Cardiac fibroblast (primary cell): Measurements from ENCODE around the gene RIC1.
A peak's percentile ranks its signal among the peaks of the same experiment; 100 is the strongest.
"Not testable (repeated sequence)": the region's sequence is repeated elsewhere in the genome, so short reads cannot be mapped to it uniquely, and the experiment has no call there.

Source experiments
- DNase-seq, 2 donors: peaks; one replicate each; pipeline versions ENCODE4 v3.0.0 to v3.0.0-alpha.2; 2010; ENCODE audit warnings: low read depth in 2 of 2
- H3K4me3 ChIP-seq, 2 donors: replicated peaks in 1 of 2; 1 replicate in 1 of 2; 2 replicates in 1 of 2; pipeline ENCODE4 v1.5.1; 2011; ENCODE audit warnings: low read depth in 2 of 2, low read length in 2 of 2, mild to moderate bottlenecking in 2 of 2, moderate library complexity in 1 of 2
- TF ChIP-seq, protein P1 (sequence below): IDR thresholded peaks from one replicate; pipeline ENCODE4 v1.5.1; 2011; ENCODE audit warnings: low read depth, mild to moderate bottlenecking, low read length, inconsistent platforms

The RIC1 gene

DNA sequence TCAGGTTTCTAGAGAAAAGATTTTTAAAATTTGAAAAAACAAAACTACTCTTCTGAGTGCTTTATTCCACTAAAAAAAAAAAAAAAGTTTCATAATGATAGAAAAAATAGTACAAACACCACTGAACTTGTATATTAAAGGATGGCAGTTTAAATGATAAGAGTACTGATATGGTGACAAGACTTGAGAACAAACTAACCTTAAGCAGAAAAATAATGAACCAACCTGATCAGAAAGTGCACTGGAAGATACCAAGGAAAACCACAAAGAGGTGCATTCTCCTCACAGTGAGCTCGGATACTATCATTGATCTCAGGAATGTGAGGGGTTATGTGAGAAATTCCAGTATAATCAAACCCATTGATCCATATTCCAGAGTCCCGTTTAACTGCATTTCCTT lies 169.7 kb downstream of the RIC1 start:
- TF ChIP-seq, protein P1, sequence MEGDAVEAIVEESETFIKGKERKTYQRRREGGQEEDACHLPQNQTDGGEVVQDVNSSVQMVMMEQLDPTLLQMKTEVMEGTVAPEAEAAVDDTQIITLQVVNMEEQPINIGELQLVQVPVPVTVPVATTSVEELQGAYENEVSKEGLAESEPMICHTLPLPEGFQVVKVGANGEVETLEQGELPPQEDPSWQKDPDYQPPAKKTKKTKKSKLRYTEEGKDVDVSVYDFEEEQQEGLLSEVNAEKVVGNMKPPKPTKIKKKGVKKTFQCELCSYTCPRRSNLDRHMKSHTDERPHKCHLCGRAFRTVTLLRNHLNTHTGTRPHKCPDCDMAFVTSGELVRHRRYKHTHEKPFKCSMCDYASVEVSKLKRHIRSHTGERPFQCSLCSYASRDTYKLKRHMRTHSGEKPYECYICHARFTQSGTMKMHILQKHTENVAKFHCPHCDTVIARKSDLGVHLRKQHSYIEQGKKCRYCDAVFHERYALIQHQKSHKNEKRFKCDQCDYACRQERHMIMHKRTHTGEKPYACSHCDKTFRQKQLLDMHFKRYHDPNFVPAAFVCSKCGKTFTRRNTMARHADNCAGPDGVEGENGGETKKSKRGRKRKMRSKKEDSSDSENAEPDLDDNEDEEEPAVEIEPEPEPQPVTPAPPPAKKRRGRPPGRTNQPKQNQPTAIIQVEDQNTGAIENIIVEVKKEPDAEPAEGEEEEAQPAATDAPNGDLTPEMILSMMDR = no peak
- DNase-seq = no peak
- no peak overlapping the region for H3K4me3 ChIP-seq

DNA sequence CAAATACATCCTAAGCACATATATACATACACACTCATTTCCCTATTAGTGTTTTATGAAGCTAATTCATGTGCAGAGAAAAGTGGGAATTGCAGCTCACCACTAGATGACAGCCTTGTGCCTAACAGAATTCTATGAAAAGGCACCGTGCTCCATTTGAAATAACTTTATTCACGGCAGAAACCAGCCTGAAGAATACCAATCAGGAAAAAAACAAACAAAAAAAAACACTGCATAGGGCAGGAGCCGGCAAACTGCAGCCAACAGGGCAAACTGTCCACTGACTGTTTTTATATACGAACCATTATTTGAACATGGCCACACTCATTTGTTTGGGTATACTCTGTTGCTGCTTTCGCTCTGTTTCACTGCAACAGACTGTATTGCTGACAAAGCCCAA lies 170.4 kb downstream of the RIC1 start:
- TF ChIP-seq, protein P1 = peak; percentile 85
- H3K4me3 ChIP-seq = no peak overlapping the region
- peak; percentile 73 to 75 for DNase-seq

DNA sequence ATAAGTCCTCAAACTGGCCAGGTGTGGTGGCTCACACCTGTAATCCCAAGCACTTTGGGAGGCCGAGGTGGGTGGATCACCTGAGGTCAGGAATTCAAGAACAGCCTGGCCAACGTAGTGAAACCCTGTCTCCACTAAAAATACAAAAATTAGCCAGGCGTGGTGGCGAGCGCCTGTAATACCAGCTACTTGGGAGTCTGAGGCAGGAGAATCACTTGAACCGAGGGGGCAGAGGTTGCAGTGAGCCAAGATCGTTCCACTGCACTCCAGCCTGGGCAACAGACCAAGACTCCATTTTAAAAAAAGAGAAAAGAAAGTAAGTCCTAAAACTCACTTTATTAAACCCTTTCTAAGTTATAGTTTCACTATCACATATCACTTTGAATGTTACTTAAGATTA lies 171.5 kb downstream of the RIC1 start:
- DNase-seq, H3K4me3 ChIP-seq: not testable (repeated sequence)

DNA sequence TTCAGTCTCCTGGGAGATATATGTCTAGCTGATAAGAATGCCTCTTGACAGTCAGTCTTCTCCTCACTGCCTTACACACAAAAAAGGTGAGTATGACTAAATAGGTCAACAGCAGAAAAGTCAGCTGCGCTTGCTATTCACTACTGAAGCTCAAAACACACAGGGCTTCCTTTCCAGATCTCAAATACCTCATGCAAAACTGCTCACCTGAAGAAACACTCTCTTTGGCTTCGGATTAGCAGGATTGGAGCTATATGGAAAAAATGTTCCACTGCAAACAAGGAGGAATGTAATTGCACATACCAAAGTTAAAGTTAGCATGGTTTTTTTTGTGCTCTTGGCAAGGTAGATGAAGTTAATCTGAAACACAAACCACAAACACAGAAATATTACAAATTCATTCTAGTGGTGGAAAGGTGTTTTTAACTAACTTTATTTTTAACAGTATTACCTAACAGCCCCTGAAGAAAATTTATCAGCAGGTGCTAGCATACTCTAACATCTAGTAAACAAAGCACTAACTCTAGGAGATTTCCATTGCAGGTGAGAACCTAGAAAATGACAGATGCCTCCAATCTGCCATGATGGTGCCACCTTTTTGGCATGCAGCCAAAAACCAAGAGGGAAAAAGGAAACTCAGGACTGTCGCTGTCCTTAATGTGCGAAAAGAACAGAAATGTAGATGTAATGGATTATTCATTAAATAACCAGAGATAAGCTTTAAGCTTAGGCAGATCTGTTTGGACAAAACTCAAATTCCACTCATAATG lies 172.2 kb downstream of the RIC1 start:
- peak; percentile 19 to 25 for DNase-seq
- H3K4me3 ChIP-seq = no peak overlapping the region
- TF ChIP-seq, protein P1 = no peak

DNA sequence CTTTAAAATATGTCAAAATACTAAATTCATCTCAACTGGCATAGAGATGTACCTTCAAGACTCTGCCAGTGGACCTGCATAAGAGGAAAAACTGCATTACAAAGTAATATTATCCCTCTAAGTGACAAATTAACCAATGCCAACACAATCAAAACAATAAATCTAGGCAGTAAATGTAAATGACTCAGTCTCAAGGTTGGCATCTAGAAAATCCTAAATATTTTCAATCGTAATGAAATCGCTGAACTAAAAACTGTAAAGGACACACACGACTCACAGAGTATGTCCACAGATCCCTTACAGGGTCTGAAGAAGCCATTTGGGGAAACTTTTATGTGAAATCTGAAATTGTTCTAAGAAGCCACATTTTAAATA lies 172.8 kb downstream of the RIC1 start:
- DNase-seq = no peak
- TF ChIP-seq, protein P1 = no peak
- no peak overlapping the region for H3K4me3 ChIP-seq

DNA sequence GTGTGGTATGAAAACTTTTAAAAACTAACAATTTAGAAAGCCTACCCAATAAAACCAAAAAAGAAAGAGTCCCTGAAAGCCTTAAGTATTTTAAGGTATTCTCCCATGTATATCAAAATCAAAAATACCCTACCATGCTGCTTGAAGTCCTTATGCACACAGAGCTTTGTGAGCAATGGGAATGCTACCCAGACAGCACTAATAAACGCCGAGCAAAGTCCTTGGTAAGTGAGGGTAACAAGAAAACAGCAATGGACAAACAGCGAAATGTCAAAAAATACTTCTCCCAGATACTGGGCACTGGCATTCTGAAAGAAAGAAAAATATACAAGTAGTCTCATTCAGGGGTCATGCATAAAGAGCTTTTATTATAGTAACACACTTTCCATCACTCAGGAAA lies 176.6 kb downstream of the RIC1 start:
- H3K4me3 ChIP-seq = no peak overlapping the region
- no peak for DNase-seq
- TF ChIP-seq, protein P1 = no peak

DNA sequence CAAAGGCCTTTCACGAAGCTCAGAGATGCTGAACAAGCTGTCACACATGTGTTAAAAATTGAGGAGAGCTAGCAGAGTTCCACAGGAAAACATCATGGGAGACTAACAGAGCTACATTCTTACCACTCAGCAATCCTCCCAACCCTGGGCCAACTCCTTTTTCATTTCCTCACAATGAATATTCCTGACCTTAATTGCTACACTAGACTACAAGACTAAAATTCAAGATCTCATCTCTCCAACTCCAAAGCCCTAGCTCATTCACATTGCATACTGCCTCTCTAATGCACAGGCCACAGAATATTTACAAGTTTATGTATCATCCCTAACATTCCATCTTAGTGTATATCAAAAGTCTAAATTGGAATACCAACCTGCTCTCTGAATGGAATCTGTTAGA lies 182.8 kb downstream of the RIC1 start:
- no peak for DNase-seq
- TF ChIP-seq, protein P1 = no peak

More for the DNA sequence above, 182.8 kb downstream of the RIC1 start:
- H3K4me3 ChIP-seq = no peak overlapping the region
